Activated CD4-positive, CD25-positive, alpha-beta regulatory T cell (primary cell): ENCODE measurements around the gene ARHGAP42.

Experiments
- DNase-seq, 4 experiments: peaks; one replicate each; lab custom pipeline; 2025; lab: John Stamatoyannopoulos, UW

Gene ARHGAP42

DNA sequence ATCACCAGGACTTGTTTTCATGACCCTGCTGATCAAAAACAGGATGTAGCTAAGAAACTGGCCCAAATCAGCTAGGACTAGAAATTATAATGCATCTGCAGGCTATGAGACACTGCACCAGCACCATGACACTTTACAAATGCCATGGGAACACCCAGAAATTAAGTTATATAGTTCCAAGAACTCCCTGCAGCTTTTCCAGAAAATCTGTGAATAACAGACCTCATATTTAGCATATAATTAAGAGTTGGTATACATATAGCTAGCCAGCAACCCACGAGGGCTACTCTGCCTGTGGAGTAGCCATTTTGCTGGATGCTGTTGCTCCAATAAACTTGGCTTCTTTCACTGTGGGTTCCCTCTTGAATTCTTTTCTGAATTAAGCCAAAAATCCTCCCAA, 341.6 kb downstream of the ARHGAP42 start:
- no peak for DNase-seq

DNA sequence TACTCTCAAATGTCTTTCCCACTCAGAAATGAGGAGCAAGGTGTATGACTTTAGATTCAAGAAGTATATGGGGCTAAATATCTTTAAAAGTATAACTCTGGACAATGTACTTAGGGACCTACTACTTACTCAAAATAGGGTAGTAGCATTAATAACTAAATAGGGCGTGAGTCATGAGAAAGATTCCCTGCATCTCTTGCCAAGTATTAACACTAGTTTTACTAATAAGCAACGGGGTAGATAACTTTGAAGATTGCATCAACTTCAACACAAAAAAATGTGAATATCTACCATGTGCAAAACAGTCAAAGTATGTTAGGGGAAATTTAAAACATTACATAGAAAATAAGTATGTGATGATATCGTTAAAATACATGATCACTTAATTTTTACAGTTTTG, 342.9 kb downstream of the ARHGAP42 start:
- DNase-seq, result no peak

GRCh38 chr11:101030692-101031091, 343.6 kb downstream of the ARHGAP42 start:
- no peak for DNase-seq

DNA sequence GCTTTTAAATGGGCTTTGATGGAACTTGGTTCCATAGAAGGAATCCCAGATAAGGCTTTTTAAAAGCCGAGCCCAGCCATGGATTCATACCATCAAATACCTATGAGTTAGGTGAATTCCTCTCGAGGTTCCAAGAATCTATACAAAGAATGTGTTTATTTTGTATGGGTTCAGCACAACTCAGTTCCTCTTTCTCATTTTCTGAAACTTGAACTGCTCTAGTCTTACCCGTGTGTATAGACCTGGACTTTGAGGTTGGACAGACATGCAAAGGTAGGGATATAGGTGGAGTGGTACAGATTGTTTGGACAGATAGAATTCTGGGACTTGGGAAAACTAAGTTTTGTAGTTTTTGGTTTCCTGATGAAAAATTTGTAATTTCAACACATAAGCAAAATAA, 344.6 kb downstream of the ARHGAP42 start:
- no peak for DNase-seq

DNA sequence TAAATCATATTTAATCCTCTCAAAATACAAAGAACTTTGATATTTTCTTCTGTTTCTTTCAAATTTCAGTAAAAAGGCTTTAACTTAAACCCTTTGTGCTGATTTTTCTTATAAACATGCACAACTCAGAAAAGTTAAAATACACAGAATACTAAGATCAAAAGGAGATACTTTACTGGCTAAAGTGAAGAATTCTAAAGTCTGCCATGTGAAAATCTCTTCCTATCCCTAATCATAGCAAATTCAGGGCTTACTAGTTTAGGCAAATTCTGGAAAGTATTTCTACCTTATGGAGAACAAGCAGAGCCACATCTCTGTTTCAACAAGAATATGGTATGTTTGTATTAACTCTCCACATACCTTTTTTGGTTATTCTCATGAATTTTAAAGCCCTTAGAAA, 345.9 kb downstream of the ARHGAP42 start:
- no peak for DNase-seq

GRCh38 chr11:101034076-101034475, 347.0 kb downstream of the ARHGAP42 start:
- DNase-seq, result no peak

DNA sequence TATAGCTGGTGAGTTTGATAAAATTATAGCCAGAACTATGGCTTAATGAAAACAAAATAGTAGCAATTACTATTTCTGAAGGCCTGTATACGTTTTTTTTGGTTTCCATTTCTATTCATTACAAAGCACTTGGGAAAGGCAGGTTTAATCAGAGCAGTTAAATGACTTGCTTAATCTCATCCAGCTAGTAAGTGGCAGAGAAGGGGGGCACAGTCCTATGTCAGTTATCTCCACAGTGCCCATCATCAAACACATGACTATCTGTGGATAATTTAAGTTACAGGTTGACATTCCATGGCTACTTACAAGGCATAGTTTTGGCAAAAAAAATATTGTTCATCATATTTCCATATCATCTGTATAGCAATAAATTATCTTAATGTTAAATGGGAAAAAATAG, 348.8 kb downstream of the ARHGAP42 start:
- no peak for DNase-seq
